GM21390 (cell line): ENCODE data around the gene CRYL1.

Source experiments
- ATAC-seq: cut with Tn5 transposase; IDR thresholded peaks from one replicate; pipeline ENCODE4 v1.9.1; 2021; ENCODE audit not compliant: unreplicated experiment

The CRYL1 gene

DNA sequence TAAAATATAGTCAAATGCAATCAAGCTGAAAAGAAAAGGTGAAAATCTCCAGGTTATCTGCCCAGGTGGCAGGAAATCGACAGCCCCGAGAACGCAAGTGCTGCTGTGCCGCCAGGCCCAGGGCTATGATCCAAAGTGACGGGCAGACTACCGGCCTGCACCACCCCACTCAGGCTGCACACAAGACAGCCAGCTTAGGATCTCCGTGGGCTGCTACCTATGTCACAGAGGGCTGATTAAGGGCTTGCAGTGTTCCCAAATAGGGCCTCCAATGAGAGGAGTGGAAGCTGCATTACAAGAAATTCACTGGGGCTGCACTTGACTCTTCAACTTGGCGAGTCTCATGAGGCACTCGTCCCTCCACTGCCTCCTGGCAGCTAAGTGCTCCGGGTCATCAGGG, 121.8 kb downstream of the CRYL1 start:
- no peak for ATAC-seq

DNA sequence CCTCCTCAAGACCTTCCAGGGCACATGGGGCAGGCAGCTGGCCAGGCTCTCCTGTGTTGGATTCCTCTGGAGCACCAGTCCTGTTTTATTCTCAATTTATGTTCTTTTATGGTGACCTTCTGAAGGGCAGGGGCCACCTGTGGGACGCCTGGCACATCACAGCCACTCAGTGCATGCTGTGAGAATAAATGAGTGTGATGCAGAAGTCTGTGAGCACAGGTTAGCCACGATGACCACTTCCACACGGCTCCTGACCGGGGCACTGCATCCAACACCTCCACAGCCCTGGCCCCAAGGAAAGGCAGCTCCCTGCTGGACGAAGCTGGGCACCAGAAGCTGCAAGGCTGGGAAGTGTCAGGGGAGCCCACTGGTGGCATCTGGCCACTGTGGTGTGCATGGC, 122.8 kb downstream of the CRYL1 start:
- ATAC-seq, result no peak

DNA sequence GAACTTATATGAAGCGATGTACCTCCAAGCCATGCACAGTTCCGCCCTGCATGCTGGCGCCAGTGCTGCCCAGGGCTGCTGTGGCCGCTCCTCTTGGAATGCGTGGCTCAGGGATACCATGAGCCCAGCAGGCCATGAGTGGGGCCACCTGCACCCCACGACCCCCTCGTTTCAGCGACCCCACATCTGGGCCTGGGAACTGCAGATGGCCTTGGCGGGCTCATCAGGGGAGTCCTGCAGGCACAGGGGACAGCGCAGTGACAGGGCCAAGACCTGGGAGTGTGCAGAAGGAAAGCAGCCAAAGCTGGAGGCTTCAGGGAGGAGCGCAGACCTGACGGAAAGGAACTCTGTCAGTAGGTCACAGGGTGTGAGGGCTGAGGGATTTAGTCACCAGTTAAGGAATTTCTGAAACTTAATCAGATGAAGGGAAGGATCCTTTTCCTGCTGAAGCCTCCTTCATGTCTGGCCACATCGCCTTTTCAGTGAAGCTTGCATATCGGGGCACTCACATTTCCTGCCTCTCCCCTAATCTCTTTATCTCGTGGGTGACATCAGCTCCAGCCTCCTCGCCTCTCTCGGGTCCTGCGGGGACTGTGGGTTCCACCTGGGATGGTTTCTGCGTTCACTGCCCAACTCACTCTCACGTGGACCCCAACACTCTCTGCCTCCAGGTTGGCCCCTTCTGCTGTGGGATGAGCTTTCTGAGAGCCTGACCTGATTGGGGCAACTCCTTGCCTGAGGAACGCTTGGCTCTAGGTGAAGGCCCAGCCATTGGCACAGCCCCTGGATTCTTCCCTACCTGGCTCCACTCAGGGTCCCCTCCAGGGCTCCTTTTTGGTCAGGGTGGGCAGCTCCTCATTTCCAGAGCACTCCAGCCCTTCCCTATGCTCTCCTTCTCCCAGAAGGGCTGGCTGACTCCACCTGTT, 123.5 kb downstream of the CRYL1 start:
- no peak for ATAC-seq

DNA sequence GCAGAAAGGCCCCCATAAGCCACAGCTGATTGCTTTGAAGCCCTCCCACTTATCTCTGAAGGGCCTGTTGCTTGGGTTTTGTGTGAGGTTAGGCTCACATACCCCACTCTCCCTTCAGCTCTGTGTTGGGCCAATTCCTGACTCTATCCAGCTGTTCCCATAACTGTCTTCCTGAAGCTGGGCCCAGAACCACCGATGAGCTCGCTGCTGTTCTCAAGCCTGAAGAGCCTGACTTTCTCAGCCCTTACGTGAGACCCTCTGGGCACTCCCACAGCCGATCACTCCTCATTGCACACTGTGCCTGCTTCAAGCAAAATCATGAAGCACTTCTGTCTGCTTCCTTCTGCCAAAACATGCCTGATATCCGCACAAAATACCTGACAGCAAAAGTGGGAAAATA, 124.1 kb downstream of the CRYL1 start:
- ATAC-seq, result no peak

DNA sequence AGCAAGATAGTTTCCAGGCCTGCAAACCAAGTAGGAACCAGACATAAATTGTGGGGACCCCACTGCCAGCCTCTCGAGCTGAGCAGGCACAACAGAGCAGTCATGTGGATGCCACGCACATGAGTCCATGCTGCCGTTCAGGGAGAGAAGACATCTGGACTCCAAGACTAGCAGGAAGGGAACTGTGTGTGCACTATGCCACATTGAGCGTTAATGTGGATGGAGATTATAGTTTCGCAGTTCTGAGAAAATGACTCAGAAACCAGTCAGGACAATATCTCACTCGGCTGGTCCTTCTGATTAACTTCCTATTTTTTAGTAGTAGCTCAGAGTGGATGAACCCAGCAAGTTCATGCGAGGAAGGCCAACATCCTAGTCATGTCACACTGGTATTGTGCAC, 124.9 kb downstream of the CRYL1 start:
- no peak for ATAC-seq

DNA sequence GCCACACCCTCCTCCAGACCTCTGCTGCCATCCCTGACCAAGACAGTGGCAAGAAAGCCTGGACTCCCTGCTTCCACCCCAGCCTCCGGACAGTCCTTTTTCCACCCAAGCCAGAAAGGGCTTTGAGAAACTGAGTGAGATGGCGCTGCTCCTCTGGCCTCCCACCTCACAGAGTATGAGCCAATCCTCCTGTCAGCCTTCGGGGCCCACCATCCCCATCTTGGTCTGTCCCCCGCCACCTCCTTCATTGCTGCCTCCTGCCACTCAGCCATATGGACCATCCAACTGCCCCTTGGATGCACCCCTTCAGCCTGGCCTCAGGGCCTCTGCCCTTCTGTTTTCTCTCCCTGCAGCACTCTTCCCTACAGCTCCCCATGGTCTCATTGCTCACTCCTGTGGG, 125.7 kb downstream of the CRYL1 start:
- ATAC-seq, result no peak

DNA sequence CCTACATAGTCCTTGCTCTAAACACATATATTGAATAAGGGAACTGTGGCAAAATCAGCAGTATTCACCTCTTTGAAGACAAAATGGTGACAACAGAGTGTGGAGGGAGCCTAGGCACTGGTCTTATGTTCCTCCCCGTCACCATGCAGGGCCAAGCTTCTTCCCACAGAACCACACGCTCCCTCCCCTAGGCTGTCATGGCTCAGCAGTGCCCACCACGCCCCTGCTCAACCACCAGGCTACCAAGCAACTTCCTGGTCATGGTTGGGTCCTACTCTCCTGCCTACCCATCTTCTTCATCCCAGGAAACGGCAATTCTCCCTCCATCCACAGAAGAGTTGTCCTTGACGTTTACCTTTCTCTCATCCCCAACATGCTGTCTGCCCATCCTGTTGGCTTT, 126.1 kb downstream of the CRYL1 start:
- ATAC-seq, result no peak

DNA sequence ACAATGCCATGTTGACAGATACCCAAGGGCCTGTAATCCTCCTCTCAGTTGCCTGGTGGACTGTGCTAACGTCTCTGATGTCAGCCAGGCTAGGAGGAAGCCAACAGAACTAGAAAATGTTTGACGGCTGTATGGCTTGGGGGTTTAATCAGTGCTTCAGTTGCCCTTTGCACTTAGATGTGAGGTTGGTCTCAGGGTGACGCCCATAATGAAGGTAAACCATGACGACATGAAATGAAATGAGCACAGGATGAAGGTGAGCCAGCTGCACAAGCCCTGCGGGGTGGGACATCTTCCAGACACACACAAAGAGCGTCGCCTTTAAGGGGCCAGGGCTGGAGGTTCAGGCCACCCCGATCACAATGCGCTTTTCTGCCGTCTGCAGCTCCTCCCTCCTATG, 127.2 kb downstream of the CRYL1 start:
- ATAC-seq, result no peak

DNA sequence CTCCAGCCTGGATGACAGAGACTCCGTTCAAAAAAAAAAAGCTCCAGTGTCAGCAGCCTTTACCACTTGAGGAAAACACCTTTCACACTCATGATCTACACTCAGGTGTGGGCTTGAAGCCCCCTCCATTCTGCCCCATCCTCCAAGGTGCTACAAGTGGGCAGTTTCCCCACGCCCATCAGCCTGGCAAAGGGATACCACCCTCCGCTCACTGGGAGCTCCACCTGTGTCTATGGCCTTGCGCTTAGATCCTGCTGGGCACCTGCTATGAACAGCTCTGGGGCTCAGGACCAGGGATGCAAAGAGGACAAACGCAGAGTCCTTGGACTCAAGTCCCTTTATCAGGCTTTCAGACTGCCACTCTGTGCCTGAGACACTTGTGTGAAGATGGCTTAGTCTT, 127.8 kb downstream of the CRYL1 start:
- ATAC-seq, result no peak

DNA sequence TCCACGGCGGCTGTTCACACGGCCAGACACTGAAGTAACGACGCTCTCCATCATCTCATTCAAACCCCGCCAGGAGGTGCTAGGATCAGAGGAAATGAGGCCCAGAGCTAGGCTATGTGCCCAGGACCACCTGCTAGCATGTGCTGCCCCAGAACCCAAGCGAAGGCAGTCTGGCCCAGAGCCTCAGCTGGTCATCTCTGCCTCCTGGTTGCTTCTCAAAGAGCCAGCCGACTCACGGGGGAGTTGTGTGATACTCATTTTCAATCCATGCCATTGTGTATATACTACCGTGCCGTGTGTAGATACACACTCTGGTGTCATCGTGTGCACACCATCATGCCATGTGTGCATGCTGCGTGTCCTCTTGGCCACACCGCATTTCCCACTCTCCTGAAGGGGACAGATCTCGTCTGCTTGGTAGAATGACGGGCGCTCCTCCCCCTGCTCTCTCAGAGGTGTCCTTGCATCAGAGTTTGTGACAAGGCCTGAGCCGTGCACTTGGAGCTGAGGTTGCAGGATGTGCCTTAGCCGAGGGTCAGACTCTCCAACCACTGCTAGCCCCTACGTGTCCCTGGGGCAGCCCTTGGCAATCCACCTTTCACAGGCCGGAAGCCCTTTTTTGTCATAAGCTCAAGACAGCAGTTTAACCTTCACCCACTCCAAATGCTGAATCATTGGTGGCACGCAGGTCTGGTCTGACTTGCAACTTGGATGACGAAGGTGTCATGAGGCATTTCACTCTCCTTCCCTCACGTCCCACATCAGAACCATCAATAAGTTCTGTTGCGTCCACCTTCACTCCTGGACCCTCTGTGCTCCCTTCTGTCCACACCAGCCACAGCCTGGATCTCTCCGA, 130.4 kb downstream of the CRYL1 start:
- ATAC-seq, result no peak

DNA sequence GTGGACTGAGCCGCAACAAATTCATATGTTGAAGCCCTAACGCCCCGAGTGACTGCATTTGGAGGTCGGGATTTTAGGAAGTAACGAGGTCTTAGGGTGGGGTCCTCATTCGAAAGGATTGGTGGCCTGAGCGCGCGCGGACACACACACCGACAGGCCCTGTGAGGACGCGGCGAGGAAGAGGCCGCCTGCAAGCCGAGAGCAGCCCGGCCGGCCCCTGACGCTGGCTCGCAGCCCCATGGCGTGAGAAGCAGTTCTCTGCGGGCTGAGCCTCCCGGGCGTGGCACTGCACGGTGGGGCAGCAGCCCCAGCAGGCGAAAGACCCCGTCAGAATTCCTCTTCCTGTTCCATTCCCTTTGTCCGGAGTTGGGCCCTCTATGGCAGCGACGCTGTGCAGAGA, 131.2 kb downstream of the CRYL1 start:
- no peak for ATAC-seq

DNA sequence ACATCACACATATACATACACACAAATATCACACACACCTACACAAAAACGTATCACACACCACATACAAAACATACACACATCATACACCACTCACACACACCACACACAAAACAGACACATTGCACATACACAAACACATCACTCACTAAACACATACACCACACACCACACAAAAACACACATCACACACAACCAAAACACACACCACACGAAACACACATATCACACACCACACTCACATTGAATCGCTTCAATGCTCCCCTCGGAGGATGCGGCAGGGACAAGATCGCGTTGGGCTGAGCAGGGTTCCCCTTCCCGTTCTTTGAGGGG, 131.5 kb downstream of the CRYL1 start:
- ATAC-seq, result no peak

DNA sequence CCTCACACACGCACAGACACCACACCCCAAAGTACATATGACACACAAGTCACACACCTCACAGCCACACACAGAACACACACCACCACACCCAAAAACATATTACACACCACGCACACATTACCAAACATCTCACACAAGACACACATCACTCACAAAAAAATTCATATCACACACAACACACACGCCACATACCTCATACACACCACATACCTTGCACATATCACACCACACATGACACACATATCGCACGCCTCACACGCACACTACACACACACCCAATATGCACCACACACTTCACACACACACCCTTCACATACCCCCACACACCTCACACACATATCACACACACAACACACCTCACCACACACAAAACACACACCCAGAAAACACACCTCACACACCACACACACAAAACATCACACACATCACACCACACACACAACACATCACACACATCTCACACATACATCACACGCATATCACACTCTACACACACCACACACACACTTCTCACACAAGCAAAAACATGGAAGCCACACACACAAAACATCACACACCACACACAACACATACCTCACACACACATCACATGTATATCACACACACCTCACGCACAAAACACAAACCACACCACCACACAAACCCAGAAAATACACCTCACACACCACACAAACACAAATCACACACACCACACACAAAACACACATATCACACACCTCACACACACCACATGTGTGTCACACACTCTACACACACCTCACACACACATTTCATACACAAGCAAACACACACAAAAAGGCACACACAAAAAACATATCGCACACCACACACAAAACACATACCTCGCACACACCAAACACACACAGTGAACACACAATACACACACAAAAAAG, 132.1 kb downstream of the CRYL1 start:
- no peak for ATAC-seq

DNA sequence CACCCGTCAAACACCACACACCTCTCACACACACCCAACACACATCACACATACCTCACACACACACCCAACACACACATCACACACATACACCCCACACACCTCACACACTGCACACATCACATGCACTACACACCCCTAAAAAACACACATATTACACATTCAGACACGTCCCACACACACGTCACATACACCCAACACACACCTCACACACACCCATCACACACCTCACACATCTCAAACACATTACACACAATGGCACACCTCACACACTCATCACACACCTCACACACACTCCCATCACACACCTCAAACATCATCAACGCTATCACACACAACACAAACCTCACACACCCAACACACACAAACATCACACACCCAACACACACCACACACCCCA, 133.1 kb downstream of the CRYL1 start:
- no peak for ATAC-seq

DNA sequence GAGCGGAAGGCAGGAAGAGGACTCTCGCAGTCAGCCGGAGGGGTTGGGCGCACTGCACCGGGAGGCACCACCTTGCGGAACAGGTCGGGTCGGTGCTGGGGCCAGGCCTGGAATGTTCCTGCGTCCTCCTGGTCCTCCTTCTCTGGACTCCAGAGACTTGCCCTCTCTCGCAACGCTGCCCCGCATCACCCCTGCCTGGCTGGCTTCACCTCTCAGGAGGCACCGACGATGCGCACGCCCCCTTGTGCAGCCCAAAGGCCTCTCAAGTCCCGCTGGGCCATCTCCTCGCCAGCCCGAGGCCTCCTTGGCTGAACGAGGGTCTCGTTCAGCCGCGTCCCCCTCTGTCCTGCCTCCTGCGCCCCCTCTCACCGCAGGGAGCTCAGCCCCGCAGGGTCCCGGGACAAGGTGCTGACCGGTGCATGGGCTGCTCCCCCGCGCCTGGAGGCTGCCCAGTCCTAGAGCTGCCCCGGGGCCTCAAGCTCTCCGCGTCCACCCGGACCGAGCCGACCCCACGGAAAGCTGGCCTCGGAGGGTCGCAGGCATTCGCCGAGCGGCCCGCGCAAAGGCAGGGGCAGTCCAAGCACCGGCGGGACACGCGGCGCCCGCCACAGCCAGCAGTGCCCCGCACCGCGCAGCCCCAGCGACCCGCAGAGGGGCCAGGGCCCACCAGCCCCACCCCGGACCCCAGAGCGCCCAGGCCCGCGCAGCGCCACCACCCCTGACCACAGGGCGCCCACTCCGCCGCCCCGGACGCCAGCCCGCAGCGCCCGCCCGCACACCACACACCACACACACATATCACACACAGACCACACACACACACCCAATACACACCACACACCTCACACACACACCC, 133.8 kb downstream of the CRYL1 start:
- no peak for ATAC-seq

DNA sequence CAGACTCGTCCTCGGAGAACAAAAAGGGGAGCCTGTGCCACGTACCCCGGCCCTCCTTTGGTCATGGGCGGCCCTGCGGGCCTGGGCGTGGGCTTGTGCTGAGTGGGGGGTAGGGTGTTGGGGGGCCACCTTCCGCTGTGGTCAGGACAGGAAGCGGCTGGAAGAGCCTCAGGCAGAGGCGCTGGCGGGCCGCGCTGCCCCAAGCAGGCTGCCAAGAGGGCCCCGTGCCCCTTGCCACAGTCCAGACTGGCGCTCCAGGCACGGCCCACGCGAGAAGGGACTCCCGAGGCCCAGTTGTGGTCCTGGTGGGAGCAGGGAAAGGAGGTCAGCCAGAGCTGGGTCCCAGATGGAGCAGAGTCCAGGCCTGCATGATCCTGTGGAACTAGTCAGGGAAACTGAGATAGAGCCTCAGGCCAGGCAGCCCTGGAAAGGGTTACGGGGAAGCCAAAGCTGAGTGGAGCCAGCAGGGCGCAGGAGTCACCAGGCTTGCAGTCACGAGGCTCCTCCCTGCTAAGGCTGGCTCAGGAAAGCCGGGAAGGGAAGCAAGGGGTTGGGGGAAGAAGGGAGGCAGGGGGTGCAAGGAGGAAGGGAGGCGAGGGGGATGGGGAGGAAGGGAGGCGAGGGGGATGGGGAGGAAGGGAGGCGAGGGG, 135.0 kb downstream of the CRYL1 start:
- ATAC-seq, result no peak

DNA sequence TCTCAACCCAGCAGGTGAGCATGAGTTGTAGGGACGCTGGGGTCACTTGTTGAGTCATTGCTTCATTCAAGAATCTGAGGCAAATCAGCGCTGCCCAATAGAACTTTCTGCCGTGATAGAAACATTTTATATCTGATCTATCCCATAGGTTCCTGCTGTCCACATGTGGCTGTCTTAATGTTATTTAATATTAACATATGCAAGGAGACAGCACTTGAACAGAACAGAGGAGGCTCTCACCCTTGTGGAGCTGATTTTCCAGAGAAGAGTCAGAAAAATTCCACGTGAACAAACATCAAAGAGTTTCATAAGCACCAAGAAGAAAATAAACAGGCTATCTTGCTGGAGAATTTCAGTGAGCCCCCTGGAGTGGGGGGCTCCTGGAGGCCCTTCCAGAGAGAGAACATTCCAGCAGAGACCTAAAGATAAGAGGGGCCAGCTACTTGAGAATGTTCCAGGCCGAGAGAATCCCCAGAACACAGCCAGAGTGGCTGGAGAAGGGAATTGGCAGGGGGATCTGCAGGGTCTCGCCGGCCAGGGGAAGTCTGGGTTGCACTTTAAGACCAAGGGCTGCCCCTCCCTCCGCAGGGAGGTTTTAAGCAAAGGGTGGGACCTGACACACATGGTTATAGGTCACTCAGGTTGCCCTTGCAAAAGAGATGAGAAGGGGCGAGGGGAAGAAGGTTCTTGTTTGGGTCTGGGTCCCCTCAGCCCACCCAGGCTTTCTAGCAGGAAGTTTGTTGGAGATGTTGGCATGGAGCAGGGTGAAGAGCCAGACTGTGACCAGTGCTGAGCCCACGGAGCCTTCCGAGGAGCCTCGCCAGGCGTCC, 135.7 kb downstream of the CRYL1 start:
- no peak for ATAC-seq

DNA sequence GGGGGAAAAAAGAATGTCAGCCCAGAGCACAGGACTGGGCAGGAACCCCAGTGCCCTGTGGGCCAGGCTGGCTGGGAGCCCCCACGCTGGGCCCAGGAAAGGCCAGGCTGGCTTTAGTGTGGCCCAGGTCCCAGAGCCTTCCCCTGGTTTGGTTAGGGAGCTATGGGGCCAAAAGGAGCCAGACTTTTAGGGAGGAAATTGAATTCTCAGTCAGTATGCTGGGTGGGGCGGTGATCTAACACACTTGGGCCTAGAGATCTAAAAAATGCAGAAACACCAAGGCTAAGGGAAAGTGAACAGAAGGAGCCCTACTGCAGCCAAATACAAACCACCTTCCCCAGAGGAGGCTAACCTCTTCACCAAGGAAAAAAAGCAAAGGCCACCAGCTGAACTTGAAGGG, 137.5 kb downstream of the CRYL1 start:
- ATAC-seq, result no peak

DNA sequence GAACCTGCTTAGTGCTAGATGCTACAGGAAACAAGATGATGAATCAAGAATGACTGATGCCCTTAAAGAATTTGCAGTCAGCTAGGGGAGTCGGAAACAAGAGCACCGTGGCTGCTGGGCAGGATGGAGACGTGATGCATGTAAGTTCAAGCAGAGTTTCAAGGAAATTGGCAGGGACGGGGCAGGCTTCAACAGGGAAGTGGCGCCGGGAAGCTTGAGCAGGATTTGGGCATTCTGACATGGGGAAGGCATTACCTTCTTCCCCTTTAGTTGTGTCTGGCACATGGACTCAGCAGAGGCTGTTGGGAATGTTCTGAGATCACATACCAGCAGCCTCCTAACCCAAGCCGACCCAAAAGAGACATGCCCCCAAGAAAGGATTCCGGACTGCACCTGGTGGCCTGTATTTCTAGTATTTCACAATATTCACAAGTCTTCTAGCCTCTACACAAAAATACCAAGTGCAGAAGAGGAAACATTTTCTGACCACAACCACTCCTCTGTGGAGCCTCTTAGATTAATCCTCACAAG, 138.2 kb downstream of the CRYL1 start:
- no peak for ATAC-seq
